ENCODE data around the gene GRHL3.

Gene GRHL3

GRCh38 chr1:24331961-24332673, 13.0 kb downstream of the GRHL3 start:
- no peak for DNase-seq
- Histone ChIP-seq H3K9me3 (no peaks in the 10 kb centered on the region), H3K4me3 (ENCODE audit: low read depth, low read length) (no peak overlapping the region), H3K27me3 (no peaks in the 10 kb centered on the region), H3K36me3 (no peaks in the 10 kb centered on the region), H3K4me1 (no peaks in the 10 kb centered on the region)
- TF ChIP-seq, protein P1, sequence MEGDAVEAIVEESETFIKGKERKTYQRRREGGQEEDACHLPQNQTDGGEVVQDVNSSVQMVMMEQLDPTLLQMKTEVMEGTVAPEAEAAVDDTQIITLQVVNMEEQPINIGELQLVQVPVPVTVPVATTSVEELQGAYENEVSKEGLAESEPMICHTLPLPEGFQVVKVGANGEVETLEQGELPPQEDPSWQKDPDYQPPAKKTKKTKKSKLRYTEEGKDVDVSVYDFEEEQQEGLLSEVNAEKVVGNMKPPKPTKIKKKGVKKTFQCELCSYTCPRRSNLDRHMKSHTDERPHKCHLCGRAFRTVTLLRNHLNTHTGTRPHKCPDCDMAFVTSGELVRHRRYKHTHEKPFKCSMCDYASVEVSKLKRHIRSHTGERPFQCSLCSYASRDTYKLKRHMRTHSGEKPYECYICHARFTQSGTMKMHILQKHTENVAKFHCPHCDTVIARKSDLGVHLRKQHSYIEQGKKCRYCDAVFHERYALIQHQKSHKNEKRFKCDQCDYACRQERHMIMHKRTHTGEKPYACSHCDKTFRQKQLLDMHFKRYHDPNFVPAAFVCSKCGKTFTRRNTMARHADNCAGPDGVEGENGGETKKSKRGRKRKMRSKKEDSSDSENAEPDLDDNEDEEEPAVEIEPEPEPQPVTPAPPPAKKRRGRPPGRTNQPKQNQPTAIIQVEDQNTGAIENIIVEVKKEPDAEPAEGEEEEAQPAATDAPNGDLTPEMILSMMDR (IDR thresholded peaks at IDR 0.05; ENCODE audit: low read depth, low read length) = no peak

DNA sequence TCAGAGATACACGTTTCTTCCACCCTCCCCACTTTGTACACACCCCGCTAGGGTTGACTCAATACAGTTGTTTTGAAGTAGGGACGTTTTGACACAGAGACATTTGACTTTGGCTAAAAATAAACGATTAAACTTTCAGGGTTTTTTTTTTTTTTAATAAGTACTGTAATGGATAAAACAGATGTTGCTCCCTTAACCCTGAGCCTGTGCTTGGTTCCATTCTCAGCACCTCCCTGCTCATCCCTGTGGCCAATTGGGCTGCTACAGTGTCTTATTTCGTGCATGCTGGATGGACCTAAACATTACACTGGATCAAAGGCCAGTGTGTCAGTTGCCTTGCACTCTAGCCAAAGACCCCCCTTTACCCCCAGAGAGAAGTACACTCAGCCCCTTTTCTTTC, 16.9 kb downstream of the GRHL3 start:
- H3K4me3 ChIP-seq (ENCODE audit: low read depth, low read length) = no peak overlapping the region
- H3K4me1 ChIP-seq = no peaks in the 10 kb centered on the region
- no peaks in the 10 kb centered on the region for H3K9me3 ChIP-seq
- TF ChIP-seq, protein P1 (IDR thresholded peaks at IDR 0.05; ENCODE audit: low read depth, low read length) = no peak
- no peak for DNase-seq
- no peaks in the 10 kb centered on the region for H3K27me3 ChIP-seq
- H3K36me3 ChIP-seq = no peaks in the 10 kb centered on the region

DNA sequence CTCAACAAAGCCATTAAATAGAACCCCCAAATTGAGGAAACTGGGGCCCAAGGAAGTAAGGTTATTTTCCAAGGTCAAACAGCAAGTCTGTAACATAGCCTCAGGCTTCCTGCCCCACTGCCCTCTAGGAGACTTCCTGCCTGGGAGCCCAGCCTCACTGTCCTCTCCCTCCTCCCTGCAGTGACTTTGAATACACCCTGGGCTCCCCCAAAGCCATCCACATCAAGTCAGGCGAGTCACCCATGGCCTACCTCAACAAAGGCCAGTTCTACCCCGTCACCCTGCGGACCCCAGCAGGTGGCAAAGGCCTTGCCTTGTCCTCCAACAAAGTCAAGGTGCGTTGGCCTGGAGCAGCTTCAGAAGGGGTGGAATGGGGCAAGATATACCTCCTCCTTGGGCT, 18.3 kb downstream of the GRHL3 start:
- Histone ChIP-seq H3K4me3 (ENCODE audit: low read depth, low read length) (no peak overlapping the region), H3K27me3 (no peaks in the 10 kb centered on the region), H3K9me3 (no peaks in the 10 kb centered on the region), H3K4me1 (no peaks in the 10 kb centered on the region), H3K36me3 (no peaks in the 10 kb centered on the region)
- TF ChIP-seq, protein P1 (IDR thresholded peaks at IDR 0.05; ENCODE audit: low read depth, low read length) = no peak
- DNase-seq = no peak

GRCh38 chr1:24338447-24338846, 19.3 kb downstream of the GRHL3 start:
- no peak overlapping the region for H3K4me3 ChIP-seq (ENCODE audit: low read depth, low read length)
- no peaks in the 10 kb centered on the region for H3K36me3 ChIP-seq
- H3K27me3 ChIP-seq = no peaks in the 10 kb centered on the region
- no peaks in the 10 kb centered on the region for H3K9me3 ChIP-seq
- DNase-seq = no peak
- no peaks in the 10 kb centered on the region for H3K4me1 ChIP-seq
- TF ChIP-seq, protein P1 (IDR thresholded peaks at IDR 0.05; ENCODE audit: low read depth, low read length) = no peak

- Histone ChIP-seq H3K27me3 (no peaks in the 10 kb centered on the region), H3K36me3 (no peaks in the 10 kb centered on the region), H3K9me3 (no peaks in the 10 kb centered on the region), H3K4me1 (no peaks in the 10 kb centered on the region), H3K4me3 (ENCODE audit: low read depth, low read length) (no peak overlapping the region)
- DNase-seq = no peak
- TF ChIP-seq, protein P1 (IDR thresholded peaks at IDR 0.05; ENCODE audit: low read depth, low read length) = no peak
Measured at GRCh38 chr1:24339996-24340395, 20.8 kb downstream of the GRHL3 start.

DNA sequence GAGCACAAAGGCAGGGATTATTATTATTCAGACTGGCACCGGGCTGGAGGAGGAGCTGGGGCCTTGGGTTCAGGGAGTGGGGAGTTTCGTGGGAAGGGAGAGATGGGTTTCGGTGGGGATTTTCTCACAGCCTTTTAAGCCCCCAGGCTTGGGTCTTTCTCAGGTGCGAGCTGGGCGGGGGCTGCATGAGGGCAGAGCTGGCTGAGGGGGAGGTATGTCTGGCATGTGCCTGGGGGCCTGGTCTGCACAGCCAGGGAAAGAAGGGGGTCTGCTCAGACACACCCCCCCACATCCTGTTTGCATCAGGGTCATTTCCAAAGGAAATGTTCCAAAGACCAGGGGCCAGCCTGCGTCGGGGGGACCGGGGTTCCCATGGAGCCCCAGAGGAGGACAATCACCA, 21.6 kb downstream of the GRHL3 start:
- Histone ChIP-seq H3K4me1 (no peaks in the 10 kb centered on the region), H3K36me3 (no peaks in the 10 kb centered on the region), H3K27me3 (no peaks in the 10 kb centered on the region), H3K9me3 (no peaks in the 10 kb centered on the region), H3K4me3 (ENCODE audit: low read depth, low read length) (no peak overlapping the region)
- no peak for DNase-seq
- TF ChIP-seq, protein P1 (IDR thresholded peaks at IDR 0.05; ENCODE audit: low read depth, low read length) = no peak

Measured in BE2C (cell line).